Activated CD8-positive, alpha-beta memory T cell treated with anti-CD3 and anti-CD28 coated beads for 1 hour (primary cell): ENCODE results near the gene CABP2.
"Not testable (repeated sequence)": the region's sequence is repeated elsewhere in the genome, so short reads cannot be mapped to it uniquely, and the experiment has no call there.

Experiments used
- DNase-seq, 2 donors: peaks; one replicate each; pipeline ENCODE4 v3.0.0-alpha.2; 2020; ENCODE audit warnings: low read depth in 1 of 2; ENCODE audit errors: extremely low read depth in 1 of 2

CABP2 gene

GRCh38 chr11:67522844-67523555, at the start of gene CABP2:
Gene CABP2, minus strand, starts transcription at chr11:67523446. Its CDS starts 120 bp downstream, at chr11:67523326.
- no peak for DNase-seq

GRCh38 chr11:67572747-67573419, 49.6 kb upstream of the CABP2 start:
- no peak for DNase-seq

GRCh38 chr11:67572305-67572704, 49.1 kb upstream of the CABP2 start:
- DNase-seq = no peak

- DNase-seq = no peak
These were observed 48.2 kb upstream of the CABP2 start for GRCh38 chr11:67571443-67571842.

GRCh38 chr11:67564230-67564629, 41.0 kb upstream of the CABP2 start:
- DNase-seq = no peak

- DNase-seq = not testable (repeated sequence)
These were observed 40.5 kb upstream of the CABP2 start for GRCh38 chr11:67563705-67564114.

- DNase-seq = no peak
These were observed 39.9 kb upstream of the CABP2 start for GRCh38 chr11:67562963-67563704.

GRCh38 chr11:67561971-67562619, 38.8 kb upstream of the CABP2 start:
- DNase-seq = no peak

- DNase-seq = no peak
These were observed 35.0 kb upstream of the CABP2 start for GRCh38 chr11:67558084-67558772.

GRCh38 chr11:67556244-67556643, 33.0 kb upstream of the CABP2 start:
- no peak for DNase-seq

- DNase-seq = not testable (repeated sequence)
These were observed 28.5 kb upstream of the CABP2 start for GRCh38 chr11:67551697-67552096.

- no peak for DNase-seq
These were observed 27.9 kb upstream of the CABP2 start for GRCh38 chr11:67551127-67551526.

GRCh38 chr11:67548555-67549110, 25.4 kb upstream of the CABP2 start:
- DNase-seq = no peak

GRCh38 chr11:67548112-67548511, 24.9 kb upstream of the CABP2 start:
- DNase-seq = not testable (repeated sequence)

GRCh38 chr11:67545280-67545679, 22.0 kb upstream of the CABP2 start:
- DNase-seq = no peak

- DNase-seq = no peak
These were observed 21.5 kb upstream of the CABP2 start for GRCh38 chr11:67544616-67545242.

- no peak for DNase-seq
These were observed 20.3 kb upstream of the CABP2 start for GRCh38 chr11:67543585-67543984.

GRCh38 chr11:67542971-67543370, 19.7 kb upstream of the CABP2 start:
- no peak for DNase-seq

GRCh38 chr11:67542169-67542568, 18.9 kb upstream of the CABP2 start:
- no peak for DNase-seq

GRCh38 chr11:67541198-67541597, 18.0 kb upstream of the CABP2 start:
- no peak for DNase-seq
